Tibial nerve (tissue), 4 donors: ENCODE results near the gene ANXA2. TPM values are rescaled to one million over a fixed set of nuclear protein-coding genes. Genes with fewer than 3 reads are reported as not detected.
A peak's percentile ranks its signal among the peaks of the same experiment; 100 is the strongest.
"Not testable (repeated sequence)": the region's sequence is repeated elsewhere in the genome, so short reads cannot be mapped to it uniquely, and the experiment has no call there.

ENCODE experiments used
- DNase-seq, 2 donors: peaks; one replicate each; pipeline ENCODE4 v3.0.0-alpha.2; 2019; ENCODE audit warnings: low spot score in 2 of 2
- H3K27ac ChIP-seq, 4 donors: fragments of 200-600 bp; sonication (generic) in 3 of 4; one replicate each; pipeline ENCODE4 v1.5.1; 2017 to 2019; ENCODE audit warnings: mild to moderate bottlenecking in 1 of 4
- H3K27me3 ChIP-seq, 2 donors: fragments of 200-600 bp; sonication (generic) in 1 of 2; one replicate each; pipeline versions ENCODE4 v1.5.1 to v1.6.0; 2017 to 2019
- H3K36me3 ChIP-seq, 3 donors: fragments of 200-600 bp; sonication (generic); one replicate each; pipeline ENCODE4 v1.5.1; 2018 to 2019
- H3K4me1 ChIP-seq, 4 donors: fragments of 200-600 bp; sonication (generic) in 3 of 4; one replicate each; pipeline ENCODE4 v1.5.1; 2017 to 2019
- H3K4me3 ChIP-seq, 4 donors: fragments of 200-600 bp; sonication (generic) in 3 of 4; one replicate each; pipeline ENCODE4 v1.5.1; 2017 to 2019; ENCODE audit warnings: mild to moderate bottlenecking in 1 of 4, moderate library complexity in 1 of 4
- H3K9me3 ChIP-seq, 4 donors: fragments of 200-600 bp; sonication (generic) in 3 of 4; one replicate each; pipeline ENCODE4 v1.5.1; 2017 to 2019
- CTCF ChIP-seq, 5 experiments: fragments of 200-600 bp in 3 of 5; fragments of 450-650 bp in 2 of 5; sonication (generic) in 3 of 5; IDR thresholded peaks; one replicate each; pipeline ENCODE4 v1.5.1; 2016 to 2019; ENCODE audit warnings: antibody characterized with exemption in 5 of 5, mild to moderate bottlenecking in 3 of 5, moderate library complexity in 2 of 5
- EP300 ChIP-seq, 2 donors: sonication (generic); formaldehyde crosslinking; IDR thresholded peaks; one replicate each; pipeline ENCODE4 v1.6.1; 2017; ENCODE audit warnings: antibody characterized with exemption in 2 of 2, mild to moderate bottlenecking in 1 of 2
- POLR2A ChIP-seq, 2 donors: fragments of 450-650 bp; IDR thresholded peaks; one replicate each; pipeline ENCODE4 v1.6.1; 2017; ENCODE audit warnings: antibody characterized with exemption in 2 of 2, mild to moderate bottlenecking in 2 of 2, moderate library complexity in 2 of 2
- WGBS, 2 donors: methylation state at CpG; one replicate each; pipeline ENCODE4 v1.1.5; 2018; 5-methylcytosine and 5-hydroxymethylcytosine counted together
- total RNA-seq, 4 donors: library from RNA; depleted of rRNA; stranded (reverse); fragments of >200 nt; gene quantifications; one replicate each; pipeline ENCODE4 v1.1.0, GENCODE V29; 2016

ANXA2 gene
- total RNA-seq, 4 donors from 2014 or later: 747 to 1,181 (median 1,009) TPM

- peaks cover 0 to 36% (median 4%) of the 10 kb centered on the region in 4 donors for H3K4me1 ChIP-seq
- peaks cover 0 to 7% (median 0%) of the 10 kb centered on the region in 3 donors for H3K36me3 ChIP-seq
- H3K4me3 ChIP-seq: no peak overlapping the region
- H3K9me3 ChIP-seq: no peaks in the 10 kb centered on the region
- peak in 1 of 2 donors; percentile 32 for TF ChIP-seq EP300 (IDR thresholded peaks at IDR 0.05)
- TF ChIP-seq POLR2A (IDR thresholded peaks at IDR 0.05): no peak
- no peak for TF ChIP-seq CTCF (IDR thresholded peaks at IDR 0.05)
- H3K27me3 ChIP-seq: no peaks in the 10 kb centered on the region
- DNase-seq: no peak
- 77 to 83% methylated on average over 3 of the region's 3 CpGs for WGBS, 2 donors
- H3K27ac ChIP-seq: no peak overlapping the region
Measured at GRCh38 chr15:60418096-60418495, 20.3 kb upstream of the ANXA2 start.

- H3K4me3 ChIP-seq: no peak overlapping the region
- no peak for TF ChIP-seq CTCF (IDR thresholded peaks at IDR 0.05)
- TF ChIP-seq EP300 (IDR thresholded peaks at IDR 0.05): no peak
- no peak for TF ChIP-seq POLR2A (IDR thresholded peaks at IDR 0.05)
- peaks cover 0 to 31% (median 4%) of the 10 kb centered on the region in 4 donors for H3K4me1 ChIP-seq
- no peak for DNase-seq
- WGBS, 2 donors: 98% methylated on average over 4 of the region's 4 CpGs
- no peaks in the 10 kb centered on the region for H3K27me3 ChIP-seq
- H3K27ac ChIP-seq: no peak overlapping the region
- no peaks in the 10 kb centered on the region for H3K9me3 ChIP-seq
- peaks cover 0 to 7% (median 0%) of the 10 kb centered on the region in 3 donors for H3K36me3 ChIP-seq
Measured at GRCh38 chr15:60417112-60417511, 19.3 kb upstream of the ANXA2 start.

- no peak for TF ChIP-seq EP300 (IDR thresholded peaks at IDR 0.05)
- no peak for TF ChIP-seq POLR2A (IDR thresholded peaks at IDR 0.05)
- TF ChIP-seq CTCF (IDR thresholded peaks at IDR 0.05): no peak
- H3K4me3 ChIP-seq: no peak overlapping the region
- H3K4me1 ChIP-seq: peaks cover 0 to 29% (median 2%) of the 10 kb centered on the region in 4 donors
- no peak for DNase-seq
- H3K27me3 ChIP-seq: no peaks in the 10 kb centered on the region
- WGBS, 2 donors: 94 to 100% methylated on average over 3 of the region's 3 CpGs
- no peaks in the 10 kb centered on the region for H3K9me3 ChIP-seq
- peaks cover 0 to 7% (median 0%) of the 10 kb centered on the region in 3 donors for H3K36me3 ChIP-seq
- no peak overlapping the region for H3K27ac ChIP-seq
Measured at GRCh38 chr15:60416484-60416883, 18.7 kb upstream of the ANXA2 start.

GRCh38 chr15:60414016-60414682, 16.4 kb upstream of the ANXA2 start:
- DNase-seq: no peak
- WGBS, 2 donors: 66 to 73% methylated on average over 10 of the region's 10 CpGs
- H3K4me1 ChIP-seq: peaks cover 0 to 20% (median under 1%) of the 10 kb centered on the region in 4 donors
- TF ChIP-seq EP300 (IDR thresholded peaks at IDR 0.05) (no peak), CTCF (IDR thresholded peaks at IDR 0.05) (no peak), POLR2A (IDR thresholded peaks at IDR 0.05) (no peak)
- H3K36me3 ChIP-seq: peaks cover 0 to 7% (median 0%) of the 10 kb centered on the region in 3 donors
- H3K27ac ChIP-seq: peak overlapping the region in 1 of 4 donors; percentile 4
- H3K27me3 ChIP-seq: no peaks in the 10 kb centered on the region
- H3K9me3 ChIP-seq: no peaks in the 10 kb centered on the region
- no peak overlapping the region for H3K4me3 ChIP-seq

- peaks cover 0 to 21% (median 4%) of the 10 kb centered on the region in 4 donors for H3K4me1 ChIP-seq
- no peak for DNase-seq
- TF ChIP-seq POLR2A (IDR thresholded peaks at IDR 0.05) (no peak), CTCF (IDR thresholded peaks at IDR 0.05) (no peak), EP300 (IDR thresholded peaks at IDR 0.05) (no peak)
- no peaks in the 10 kb centered on the region for H3K27me3 ChIP-seq
- 23 to 40% methylated on average over 8 of the region's 9 CpGs for WGBS, 2 donors
- H3K9me3 ChIP-seq: no peaks in the 10 kb centered on the region
- no peak overlapping the region for H3K4me3 ChIP-seq
- H3K27ac ChIP-seq: peak overlapping the region in 2 of 4 donors; percentile 46 to 48
- peaks cover 0 to 7% (median 0%) of the 10 kb centered on the region in 3 donors for H3K36me3 ChIP-seq
Measured at GRCh38 chr15:60413231-60413824, 15.5 kb upstream of the ANXA2 start.

- H3K9me3 ChIP-seq, H3K36me3 ChIP-seq, H3K27me3 ChIP-seq, DNase-seq, H3K4me3 ChIP-seq: not testable (repeated sequence)
- peak overlapping the region in 2 of 4 donors; percentile 46 to 48 for H3K27ac ChIP-seq
- 87 to 91% methylated on average over 21 of the region's 21 CpGs for WGBS, 2 donors
- peaks cover 0 to 26% (median 6%) of the 10 kb centered on the region in 4 donors for H3K4me1 ChIP-seq
Measured at GRCh38 chr15:60412807-60413206, 15.0 kb upstream of the ANXA2 start.
